Suprapubic skin (tissue), 4 donors: ENCODE data around the gene TTC6.

Experiments used
- CTCF ChIP-seq, 2 donors: fragments of 200-600 bp in 1 of 2; fragments of 450-650 bp in 1 of 2; sonication (generic) in 1 of 2; IDR thresholded peaks; one replicate each; pipeline ENCODE4 v1.5.1; 2016 to 2019; ENCODE audit warnings: antibody characterized with exemption in 2 of 2, mild to moderate bottlenecking in 1 of 2, moderate library complexity in 1 of 2
- EP300 ChIP-seq: sonication (generic); formaldehyde crosslinking; IDR thresholded peaks from one replicate; pipeline ENCODE4 v1.6.1; 2017; ENCODE audit warnings: antibody characterized with exemption
- POLR2A ChIP-seq, 2 donors: fragments of 450-650 bp; IDR thresholded peaks; one replicate each; pipeline ENCODE4 v1.6.1; 2017; ENCODE audit warnings: antibody characterized with exemption in 2 of 2, mild to moderate bottlenecking in 2 of 2, moderate library complexity in 2 of 2
- POLR2AphosphoS5 ChIP-seq, 3 donors: sonication (generic); formaldehyde crosslinking; IDR thresholded peaks; one replicate each; pipeline ENCODE4 v1.6.1; 2017; ENCODE audit warnings: antibody characterized with exemption in 3 of 3

GRCh38 chr14:37610945-37611523 lies 15.6 kb downstream of the TTC6 start:
- TF ChIP-seq CTCF (IDR thresholded peaks at IDR 0.05) (no peak), POLR2AphosphoS5 (IDR thresholded peaks at IDR 0.05) (no peak), EP300 (no peak), POLR2A (IDR thresholded peaks at IDR 0.05) (no peak)
